Sigmoid colon (tissue), 3 donors: ENCODE measurements around the gene ATP13A2.

Experiments
- CTCF ChIP-seq, 4 experiments: fragments of 450-650 bp in 3 of 4; fragments of 200-600 bp in 1 of 4; IDR thresholded peaks; one replicate each; pipeline ENCODE4 v1.5.1; 2016 to 2019; ENCODE audit warnings: antibody characterized with exemption in 4 of 4, mild to moderate bottlenecking in 3 of 4, moderate library complexity in 2 of 4
- POLR2A ChIP-seq, 2 donors: fragments of 450-650 bp; IDR thresholded peaks; one replicate each; pipeline ENCODE4 v1.6.1; 2016; ENCODE audit warnings: antibody characterized with exemption in 2 of 2, mild to moderate bottlenecking in 2 of 2, moderate library complexity in 2 of 2

GRCh38 chr1:17018849-17019248 is 7.1 kb upstream of the ATP13A2 start:
- no peak for TF ChIP-seq CTCF (IDR thresholded peaks at IDR 0.05)
- TF ChIP-seq POLR2A (IDR thresholded peaks at IDR 0.05): no peak
